SK-N-SH treated with all-trans-retinoic acid at 6 μM for 48 hours (cell line): ENCODE measurements around the gene OR12D2.

ENCODE experiments used
- CREB5 ChIP-seq: fragments of 250-450 bp; sonication (Bioruptor Pico); IDR thresholded peaks from 2 replicates; pipeline ENCODE4 v1.5.1; 2020; ENCODE audit warnings: low read depth, mild to moderate bottlenecking, moderate library complexity
- ESRRG ChIP-seq: fragments of 250-450 bp; sonication (Bioruptor Pico); IDR thresholded peaks from 2 replicates; pipeline ENCODE4 v1.6.1; 2021; ENCODE audit warnings: mild to moderate bottlenecking
- ISL1 ChIP-seq: fragments of 250-450 bp; sonication (Bioruptor Pico); IDR thresholded peaks from 2 replicates; pipeline ENCODE4 v2.1.2; 2022; ENCODE audit warnings: mild to moderate bottlenecking, moderate library complexity
- PATZ1 ChIP-seq: fragments of 250-450 bp; sonication (Bioruptor Pico); IDR thresholded peaks from 2 replicates; pipeline ENCODE4 v1.8.0; 2020; ENCODE audit warnings: mild to moderate bottlenecking, moderate library complexity, borderline replicate concordance
- TOX ChIP-seq: fragments of 250-450 bp; sonication (Bioruptor Pico); IDR thresholded peaks from 2 replicates; pipeline ENCODE4 v1.8.0; 2021; ENCODE audit warnings: mild to moderate bottlenecking, moderate library complexity, borderline replicate concordance
- ZFP30 ChIP-seq: fragments of 450-650 bp; formaldehyde crosslinking; IDR thresholded peaks from 2 replicates; pipeline ENCODE4 v1.5.0; 2022; ENCODE audit warnings: mild to moderate bottlenecking, moderate library complexity

GRCh38 chr6:29388533-29388932 lies 6.9 kb upstream of the OR12D2 start:
- TF ChIP-seq PATZ1 (CRISPR knock-in tag) (no peak), TOX (CRISPR knock-in tag) (no peak), CREB5 (CRISPR knock-in tag) (no peak), ESRRG (CRISPR knock-in tag) (no peak), ISL1 (no peak), ZFP30 (no peak)
